ENCODE measurements around the gene SMCHD1. TPM values are rescaled to one million over a fixed set of nuclear protein-coding genes. Genes with fewer than 3 reads are reported as not detected.

SMCHD1 gene
- total RNA-seq, 1 experiment from 2014 or later, result 48.6 TPM

GRCh38 chr18:2709316-2709715, 53.8 kb downstream of the SMCHD1 start:
- ATAC-seq, result no peak
- RAD21 ChIA-PET (ENCODE audit: low non-redundant PET in 1 of 2, low total read pairs in 2 of 2, uncharacterized antibody in 2 of 2, unreplicated experiment in 2 of 2), result no interaction called here
- Histone ChIP-seq H2AFZ (ENCODE audit: low read depth, low read length, poor library complexity, severe bottlenecking) (no peak overlapping the region), H3K36me3 (ENCODE audit: control insufficient read depth in 1 of 2, insufficient read depth in 2 of 2, low read length in 2 of 2) (peaks cover 15 to 22% of the 10 kb centered on the region in 2 experiments; a peak in 3 of 4 replicates), H3K4me3 (replicated peaks in 1 of 2; ENCODE audit: low read depth in 1 of 2, low read length in 2 of 2) (no peak overlapping the region), H3K9ac (ENCODE audit: low read length) (no peak overlapping the region), H3K4me2 (ENCODE audit: low read length) (no peak overlapping the region), H3K27ac (ENCODE audit: low read depth, low read length) (no peak overlapping the region), H3K9me2 (ENCODE audit: insufficient read depth) (no peaks in the 10 kb centered on the region), H3K27me3 (ENCODE audit: insufficient read depth, low read length) (no peaks in the 10 kb centered on the region), H3K4me1 (ENCODE audit: control insufficient read depth in 1 of 2, insufficient read depth in 2 of 2, low read length in 2 of 2) (no peaks in the 10 kb centered on the region), H3K79me2 (ENCODE audit: insufficient read depth, low read length) (peaks cover 65% of the 10 kb centered on the region), H4K20me1 (ENCODE audit: insufficient read depth) (peaks cover 6% of the 10 kb centered on the region; the same call in 1 of the 2 replicates), H3K9me3 (ENCODE audit: control insufficient read depth in 1 of 2, insufficient read depth in 1 of 2, low read depth in 1 of 2, low read length in 2 of 2) (no peaks in the 10 kb centered on the region)
- BruUV-seq (replicated peaks), result no TSS peak
- intact Hi-C loops (cut with micrococcal nuclease), result no loop called here
- no peak for DNase-seq (ENCODE audit: low read depth, low spot score)
- CTCF ChIA-PET, result no interaction called here
- POLR2A ChIA-PET, result no interaction called here
- TF ChIP-seq EZH2 (IDR thresholded peaks at IDR 0.05) (no peak), ELF1 (IDR thresholded peaks at IDR 0.05; ENCODE audit: borderline replicate concordance, low read depth) (no peak), POLR2A (IDR thresholded peaks at IDR 0.05; ENCODE audit: borderline replicate concordance, extremely low read depth, insufficient read depth, insufficient read length) (no peak)

GRCh38 chr18:2714140-2714539, 58.6 kb downstream of the SMCHD1 start:
- Histone ChIP-seq H3K9ac (ENCODE audit: low read length) (no peak overlapping the region), H3K9me3 (ENCODE audit: control insufficient read depth in 1 of 2, insufficient read depth in 1 of 2, low read depth in 1 of 2, low read length in 2 of 2) (no peaks in the 10 kb centered on the region), H3K36me3 (ENCODE audit: control insufficient read depth in 1 of 2, insufficient read depth in 2 of 2, low read length in 2 of 2) (peaks cover 15 to 17% of the 10 kb centered on the region in 2 experiments; a peak in 3 of 4 replicates), H3K4me2 (ENCODE audit: low read length) (no peak overlapping the region), H3K4me1 (ENCODE audit: control insufficient read depth in 1 of 2, insufficient read depth in 2 of 2, low read length in 2 of 2) (no peaks in the 10 kb centered on the region), H3K27me3 (ENCODE audit: insufficient read depth, low read length) (no peaks in the 10 kb centered on the region), H3K79me2 (ENCODE audit: insufficient read depth, low read length) (peaks cover 87% of the 10 kb centered on the region), H4K20me1 (ENCODE audit: insufficient read depth) (0 out of 2 replicates have a peak, but pooled peaks cover 6% of the 10 kb centered on the region), H3K9me2 (ENCODE audit: insufficient read depth) (no peaks in the 10 kb centered on the region), H3K27ac (ENCODE audit: low read depth, low read length) (no peak overlapping the region), H3K4me3 (replicated peaks in 1 of 2; ENCODE audit: low read depth in 1 of 2, low read length in 2 of 2) (no peak overlapping the region), H2AFZ (ENCODE audit: low read depth, low read length, poor library complexity, severe bottlenecking) (no peak overlapping the region)
- CTCF ChIA-PET, result no interaction called here
- BruUV-seq (replicated peaks), result no TSS peak
- ATAC-seq, result no peak
- POLR2A ChIA-PET, result no interaction called here
- RAD21 ChIA-PET (ENCODE audit: low non-redundant PET in 1 of 2, low total read pairs in 2 of 2, uncharacterized antibody in 2 of 2, unreplicated experiment in 2 of 2), result no interaction called here
- no peak for DNase-seq (ENCODE audit: low read depth, low spot score)
- intact Hi-C loops (cut with micrococcal nuclease), result no loop called here
- TF ChIP-seq SIN3A (IDR thresholded peaks at IDR 0.05; ENCODE audit: low read depth) (no peak), ATF3 (IDR thresholded peaks at IDR 0.05) (no peak), ZFX (IDR thresholded peaks at IDR 0.05) (no peak), MAX (IDR thresholded peaks at IDR 0.05) (no peak), EZH2 (IDR thresholded peaks at IDR 0.05) (no peak), YY1 (IDR thresholded peaks at IDR 0.05; ENCODE audit: extremely low read depth, insufficient replicate concordance, low read depth, low read length) (no peak), POLR2AphosphoS5 (IDR thresholded peaks at IDR 0.05; ENCODE audit: low read depth, low read length) (no peak), CTCF (IDR thresholded peaks at IDR 0.05 in 2 of 3, conservative IDR thresholded peaks at IDR 0.05 in 1 of 3; ENCODE audit: borderline replicate concordance in 1 of 3, insufficient read depth in 1 of 3, low read depth in 2 of 3, low read length in 2 of 3) (no peak), CBX3 (IDR thresholded peaks at IDR 0.05; ENCODE audit: low read depth) (no peak), ZBTB33 (IDR thresholded peaks at IDR 0.05; ENCODE audit: extremely low read depth, insufficient replicate concordance, low read length) (no peak), JUND (IDR thresholded peaks at IDR 0.05) (no peak), TCF7L2 (IDR thresholded peaks at IDR 0.05; ENCODE audit: borderline replicate concordance, extremely low read depth, insufficient read depth, insufficient read length) (no peak), CEBPB (IDR thresholded peaks at IDR 0.05; ENCODE audit: low read depth) (no peak)
